ENCODE results near the gene MAPKAPK5. TPM values are rescaled to one million over a fixed set of nuclear protein-coding genes. Genes with fewer than 3 reads are reported as not detected.

Gene MAPKAPK5
- total and polyA plus RNA-seq, 10 of the 15 experiments (the other 5 are each of a cell fraction or from before 2014, with no cell fraction given), result 12.6 to 54.3 (median 41.5) TPM

GRCh38 chr12:111841750-111842555, at the start of gene MAPKAPK5 (continued):
- TF ChIP-seq ETV6 (conservative IDR thresholded peaks at IDR 0.05 in 1 of 2, IDR thresholded peaks at IDR 0.05 in 1 of 2; ENCODE audit: borderline replicate concordance in 1 of 2, low read depth in 1 of 2), result no peak; a peak in 1 of 4 replicates
- peak; percentile 69 for TF ChIP-seq BRCA1 (IDR thresholded peaks at IDR 0.05; ENCODE audit: low read depth, low read length)
- 0 out of 2 replicates have a peak, but pooled peaks have one; percentile 33 for TF ChIP-seq HDAC2 (IDR thresholded peaks at IDR 0.05)
- peak; percentile 92 for TF ChIP-seq KLF5 (IDR thresholded peaks at IDR 0.05; ENCODE audit: partially characterized antibody)
- no peak for TF ChIP-seq ZBTB4 (CRISPR knock-in tag; IDR thresholded peaks at IDR 0.05)
- TF ChIP-seq ZBTB33 (IDR thresholded peaks at IDR 0.05), result peak; percentile 98
- no peak for TF ChIP-seq MTA3 (IDR thresholded peaks at IDR 0.05; ENCODE audit: borderline replicate concordance, low read length)
- peak; percentile 71; the same call in 1 of the 2 replicates for TF ChIP-seq ZBED1 (IDR thresholded peaks at IDR 0.05; ENCODE audit: borderline replicate concordance)
- peak; percentile 73 for TF ChIP-seq SMARCA5 (IDR thresholded peaks at IDR 0.05)
- peak; percentile 100 for TF ChIP-seq CREM (IDR thresholded peaks at IDR 0.05; ENCODE audit: low read depth)
- TF ChIP-seq PBX3 (IDR thresholded peaks at IDR 0.05; ENCODE audit: insufficient replicate concordance, low read depth, low read length), result no peak
- TF ChIP-seq NKRF (conservative IDR thresholded peaks at IDR 0.05), result peak; percentile 74
- TF ChIP-seq RELB (IDR thresholded peaks at IDR 0.05; ENCODE audit: low read depth), result peak; percentile 93
- peak; percentile 98 for TF ChIP-seq MYB (IDR thresholded peaks at IDR 0.05; ENCODE audit: borderline replicate concordance, low read depth, low read length)
- TF ChIP-seq MYC (IDR thresholded peaks at IDR 0.05; ENCODE audit: insufficient read depth, insufficient read length, insufficient replicate concordance, low read length, severe bottlenecking), result peak; percentile 100
